Measurements from ENCODE around the gene ADAMTS4. TPM values are rescaled to one million over a fixed set of nuclear protein-coding genes. Genes with fewer than 3 reads are reported as not detected.

Gene ADAMTS4
- total and polyA plus RNA-seq, 12 donors: 1.7 to 86.1 (median 13.2) TPM

DNA sequence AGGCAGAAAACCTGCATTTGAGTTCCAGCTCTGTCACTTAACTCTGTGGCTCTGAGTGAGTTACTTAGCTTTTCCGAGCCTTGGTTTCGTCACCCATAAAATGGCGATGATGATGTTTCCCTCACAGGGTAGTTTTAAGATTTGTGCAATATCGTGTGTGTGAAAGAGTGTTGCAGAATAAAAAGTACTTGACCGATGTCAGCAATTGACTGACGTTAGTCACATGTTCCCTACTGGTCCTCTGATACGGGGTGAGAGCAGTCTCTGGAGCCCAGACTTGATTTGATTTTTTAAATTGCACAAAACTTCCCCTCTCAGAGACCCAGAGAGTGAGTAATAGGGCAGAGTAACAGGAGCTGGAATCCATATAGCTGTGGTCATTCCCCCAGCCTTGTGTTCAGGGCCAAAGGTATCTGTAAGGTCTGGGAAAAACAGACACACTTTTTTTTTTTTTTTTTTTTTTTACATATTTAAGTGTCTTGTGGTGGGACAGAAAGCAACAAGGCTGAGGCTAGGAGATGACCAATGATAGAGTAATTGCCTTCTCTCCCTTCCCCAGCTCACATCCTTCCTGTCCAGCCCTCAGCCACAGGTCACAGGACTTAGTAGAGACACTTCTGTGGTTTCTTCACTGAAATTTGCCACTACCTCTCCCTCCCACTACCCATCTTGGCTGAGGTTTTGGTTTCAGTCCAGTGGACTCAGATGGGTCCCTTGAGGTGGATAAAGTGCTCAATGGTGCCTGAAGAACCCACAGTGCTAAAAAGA lies 18.3 kb upstream of the ADAMTS4 start:
- H3K36me3 ChIP-seq: peaks cover 0 to 57% (median 25%) of the 10 kb centered on the region in 9 donors
- H3K27ac ChIP-seq: peak overlapping the region in 9 of 10 donors; percentile 13 to 95 (median 69)
- peak overlapping the region in 6 of 10 donors; percentile 16 to 62 (median 24) for H3K4me3 ChIP-seq
- 36% methylated on average over 7 of the region's 7 CpGs for WGBS, 2 donors
- peaks cover 0 to 48% (median 4%) of the 10 kb centered on the region in 9 donors for H3K4me1 ChIP-seq
- ATAC-seq (peak in 6 of 8 donors; percentile 29 to 82 (median 38)), DNase-seq (no peak)
- H3K27me3 ChIP-seq: no peaks in the 10 kb centered on the region
- TF ChIP-seq CTCF (IDR thresholded peaks at IDR 0.05): no peak
- no peaks in the 10 kb centered on the region for H3K9me3 ChIP-seq
- intact Hi-C loops (cut with DNase I): no loop called here

DNA sequence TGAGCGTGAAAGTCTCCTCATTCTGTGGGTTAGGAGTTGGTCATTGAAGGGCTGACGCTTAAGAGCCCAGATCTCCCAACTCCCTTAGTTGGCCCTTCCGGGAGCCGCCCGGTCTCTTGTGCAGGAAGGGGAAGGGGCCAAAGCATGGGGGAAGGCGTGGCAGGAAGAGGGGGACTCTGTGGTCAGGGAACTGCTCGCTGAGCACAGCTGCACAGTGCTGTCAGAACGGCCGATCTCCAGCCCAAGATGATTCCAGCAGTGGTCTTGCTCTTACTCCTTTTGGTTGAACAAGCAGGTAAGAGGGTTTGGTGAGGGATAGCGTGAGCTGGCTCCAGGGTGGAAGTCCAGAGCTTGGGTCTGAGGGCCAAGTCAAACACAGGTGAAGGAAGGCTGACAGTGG lies 16.2 kb upstream of the ADAMTS4 start, which contains the start of gene FCER1G:
TSS of gene FCER1G (plus strand) at position 220 of the 400 bp plus-strand sequence. CDS start at position 247, 27 bp downstream.
- intact Hi-C loops (cut with DNase I): no loop called here
- DNase-seq (peak in 1 of 2 donors; percentile 58), ATAC-seq (peak; percentile 42 to 74 (median 60))
- Histone ChIP-seq H3K27ac (peak within 1 kb of the TSS in 9 of 10 donors; percentile 5 to 95 (median 48)), H3K9me3 (no peaks in the 10 kb centered on the region), H3K36me3 (peaks cover 0 to 77% (median 46%) of the 10 kb centered on the region in 9 donors), H3K4me1 (peaks cover 0 to 58% (median 4%) of the 10 kb centered on the region in 9 donors), H3K27me3 (no peaks in the 10 kb centered on the region), H3K4me3 (peak within 1 kb of the TSS in 7 of 10 donors; percentile 0 to 62 (median 38))
- WGBS, 2 donors: 70 to 74% methylated on average over 10 of the region's 10 CpGs
- TF ChIP-seq CTCF (IDR thresholded peaks at IDR 0.05): no peak

DNA sequence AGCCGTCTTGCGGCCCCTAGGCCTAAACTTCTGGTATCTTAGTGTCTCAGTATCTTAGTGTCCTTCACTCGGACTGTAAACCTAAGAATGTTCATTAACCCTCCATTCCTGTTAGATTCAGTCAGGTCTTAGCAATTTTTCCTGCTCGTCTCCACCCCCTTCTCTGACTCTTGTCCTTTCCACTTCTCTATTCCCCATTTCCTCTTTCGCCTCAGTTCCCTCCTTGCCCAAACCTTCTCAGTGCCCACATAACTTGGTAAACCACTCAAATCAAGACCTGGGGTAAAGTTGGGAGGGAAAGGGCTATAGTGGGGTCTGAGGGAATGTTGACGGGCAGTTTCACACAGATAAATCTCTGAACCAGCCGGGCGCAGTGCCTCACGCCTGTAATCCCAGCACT lies 15.5 kb upstream of the ADAMTS4 start:
- intact Hi-C loops (cut with DNase I): loop anchor here in 2 of 10 donors (5.0 kb wide), 2 partner anchors 163 to 168 kb away; no protein-coding TSS in a partner anchor
- Histone ChIP-seq H3K27me3 (no peaks in the 10 kb centered on the region), H3K4me3 (peak overlapping the region in 2 of 10 donors; percentile 32 to 62), H3K36me3 (peaks cover 0 to 77% (median 51%) of the 10 kb centered on the region in 9 donors), H3K9me3 (no peaks in the 10 kb centered on the region), H3K4me1 (peaks cover 0 to 65% (median 11%) of the 10 kb centered on the region in 9 donors), H3K27ac (peak overlapping the region in 7 of 10 donors; percentile 41 to 95 (median 53))
- WGBS, 2 donors: 91 to 92% methylated on average over 9 of the region's 9 CpGs
- peak in 3 of 8 donors; percentile 15 to 39 (median 19) for ATAC-seq
- DNase-seq: no peak
- no peak for TF ChIP-seq CTCF (IDR thresholded peaks at IDR 0.05)

- Histone ChIP-seq H3K27ac (peak overlapping the region in 4 of 10 donors; percentile 86 to 100 (median 98)), H3K36me3 (peaks cover 0 to 100% (median 75%) of the 10 kb centered on the region in 9 donors)
- intact Hi-C loops (cut with DNase I): loop anchor here in 5 of 10 donors (2.0 to 5.0 kb wide), 3 partner anchors 17 to 172 kb away; no protein-coding TSS in a partner anchor
These were observed 11.0 kb upstream of the ADAMTS4 start for GRCh38 chr1:161209790-161210409.

More at GRCh38 chr1:161209790-161210409, 11.0 kb upstream of the ADAMTS4 start:
- H3K4me3 ChIP-seq: no peak overlapping the region
- no peaks in the 10 kb centered on the region for H3K27me3 ChIP-seq
- ATAC-seq (peak; percentile 52 to 78 (median 68)), DNase-seq (peak; percentile 68 to 83)
- peaks cover 6 to 72% (median 45%) of the 10 kb centered on the region in 9 donors for H3K4me1 ChIP-seq
- no peaks in the 10 kb centered on the region for H3K9me3 ChIP-seq
- 34 to 39% methylated on average over 11 of the region's 11 CpGs for whole genome bisulfite sequencing, 2 donors
- TF ChIP-seq CTCF (IDR thresholded peaks at IDR 0.05): peak; percentile 76 to 88 (median 86)

Data from heart right ventricle (tissue), 16 donors.